GM12864 (cell line): Measurements from ENCODE around the gene PITHD1.
A peak's percentile ranks its signal among the peaks of the same experiment; 100 is the strongest.

ENCODE experiments used
- DNase-seq: peaks from one replicate; pipeline ENCODE4 v3.0.0-alpha.2; 2011; ENCODE audit warnings: low read depth
- H3K4me3 ChIP-seq: 2 replicates; pipeline ENCODE4 v1.5.1; 2011; ENCODE audit warnings: mild to moderate bottlenecking, low read depth, low read length, control low read depth
- TF ChIP-seq, protein P1 (sequence below): IDR thresholded peaks from 2 replicates; pipeline ENCODE4 v1.5.1; 2011; ENCODE audit warnings: low read depth, mild to moderate bottlenecking, moderate library complexity, low read length, control low read depth, inconsistent platforms; ENCODE audit errors: missing control alignments

PITHD1 gene

DNA sequence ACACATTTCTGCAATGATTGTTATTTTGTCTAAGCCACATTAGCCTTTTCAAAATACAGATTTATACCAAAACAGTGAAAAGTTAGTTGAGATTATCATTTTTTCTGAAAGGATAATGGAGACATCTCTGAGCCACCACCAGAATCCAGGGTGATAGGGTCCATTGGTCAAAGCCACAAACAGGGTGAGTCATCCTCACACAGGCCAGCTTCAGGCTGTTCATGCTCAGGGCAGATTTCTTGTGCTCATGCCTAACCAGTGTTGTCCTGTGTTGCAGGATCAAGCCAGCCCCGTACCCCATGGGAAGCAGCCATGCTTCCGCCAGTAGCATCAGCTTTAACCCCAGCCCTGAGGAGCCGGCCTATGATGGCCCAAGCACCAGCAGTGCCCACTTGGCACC lies 21.5 kb upstream of the PITHD1 start:
- TF ChIP-seq, protein P1, sequence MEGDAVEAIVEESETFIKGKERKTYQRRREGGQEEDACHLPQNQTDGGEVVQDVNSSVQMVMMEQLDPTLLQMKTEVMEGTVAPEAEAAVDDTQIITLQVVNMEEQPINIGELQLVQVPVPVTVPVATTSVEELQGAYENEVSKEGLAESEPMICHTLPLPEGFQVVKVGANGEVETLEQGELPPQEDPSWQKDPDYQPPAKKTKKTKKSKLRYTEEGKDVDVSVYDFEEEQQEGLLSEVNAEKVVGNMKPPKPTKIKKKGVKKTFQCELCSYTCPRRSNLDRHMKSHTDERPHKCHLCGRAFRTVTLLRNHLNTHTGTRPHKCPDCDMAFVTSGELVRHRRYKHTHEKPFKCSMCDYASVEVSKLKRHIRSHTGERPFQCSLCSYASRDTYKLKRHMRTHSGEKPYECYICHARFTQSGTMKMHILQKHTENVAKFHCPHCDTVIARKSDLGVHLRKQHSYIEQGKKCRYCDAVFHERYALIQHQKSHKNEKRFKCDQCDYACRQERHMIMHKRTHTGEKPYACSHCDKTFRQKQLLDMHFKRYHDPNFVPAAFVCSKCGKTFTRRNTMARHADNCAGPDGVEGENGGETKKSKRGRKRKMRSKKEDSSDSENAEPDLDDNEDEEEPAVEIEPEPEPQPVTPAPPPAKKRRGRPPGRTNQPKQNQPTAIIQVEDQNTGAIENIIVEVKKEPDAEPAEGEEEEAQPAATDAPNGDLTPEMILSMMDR: no peak
- H3K4me3 ChIP-seq: no peak overlapping the region
- DNase-seq: no peak

DNA sequence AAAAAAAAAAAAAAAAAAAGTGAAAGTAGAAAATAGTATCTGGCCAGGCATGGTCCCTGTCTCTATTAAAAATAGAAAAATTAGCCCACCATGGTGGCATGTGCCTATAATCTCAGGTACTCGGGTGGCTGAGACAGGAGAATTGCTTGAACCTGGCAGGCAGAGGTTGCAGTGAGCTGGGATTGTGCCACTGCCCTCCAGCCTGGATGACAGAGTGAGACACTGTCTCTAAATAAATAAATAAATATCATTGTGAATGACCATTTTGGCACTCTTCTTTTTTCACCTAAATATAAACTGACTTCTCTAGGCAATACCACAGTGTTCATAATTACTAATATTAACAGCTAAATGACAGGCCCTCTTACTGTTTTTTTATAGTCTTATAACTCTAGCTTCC lies 20.4 kb upstream of the PITHD1 start:
- TF ChIP-seq, protein P1: no peak
- H3K4me3 ChIP-seq: no peak overlapping the region
- no peak for DNase-seq

DNA sequence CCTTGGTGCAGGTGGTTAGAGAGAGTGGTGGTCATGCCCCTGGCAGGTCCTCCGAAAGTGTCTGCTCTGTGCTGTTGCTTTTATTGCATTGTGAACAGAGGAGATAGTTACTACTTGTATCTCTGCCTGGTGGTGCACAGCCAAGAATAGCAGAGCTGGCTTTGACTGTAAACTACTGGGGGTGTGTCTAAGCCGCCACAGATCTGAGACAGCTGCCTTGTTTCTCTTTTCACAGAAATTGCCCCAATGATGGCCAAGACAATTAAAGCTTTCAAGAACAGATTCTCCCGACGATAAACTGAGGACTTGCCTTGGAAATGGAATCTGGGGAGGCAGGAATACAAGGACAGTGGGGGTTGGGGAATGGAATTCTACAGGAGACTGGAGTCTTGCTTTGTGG lies 18.9 kb upstream of the PITHD1 start:
- DNase-seq: no peak
- H3K4me3 ChIP-seq: no peak overlapping the region
- TF ChIP-seq, protein P1: no peak

DNA sequence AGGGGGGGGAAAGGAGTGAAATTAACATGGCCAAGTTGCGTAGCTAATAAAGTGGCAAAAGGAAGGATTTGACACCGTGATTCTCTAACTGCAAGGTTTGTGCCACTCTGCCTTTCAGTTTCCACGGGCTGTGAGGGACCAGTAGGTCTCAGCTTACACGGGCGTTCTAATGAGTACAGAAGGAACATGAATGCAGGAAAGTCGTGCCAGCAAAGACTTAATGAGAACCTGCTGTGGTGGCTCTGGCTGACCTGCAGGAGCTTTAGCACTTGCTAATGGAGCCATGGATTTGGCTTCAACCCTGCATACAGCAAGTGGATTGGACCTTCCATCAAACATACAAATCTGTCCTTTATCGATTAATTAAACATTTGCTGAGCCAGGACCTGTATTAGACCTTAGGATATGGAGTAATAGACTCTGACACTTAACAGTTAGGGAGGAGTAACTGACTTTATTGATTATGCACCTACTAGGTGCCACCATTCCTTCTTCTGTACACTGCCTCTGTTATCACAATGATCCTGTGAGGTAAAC lies 15.1 kb upstream of the PITHD1 start:
- H3K4me3 ChIP-seq: no peak overlapping the region
- TF ChIP-seq, protein P1: no peak
- no peak for DNase-seq

DNA sequence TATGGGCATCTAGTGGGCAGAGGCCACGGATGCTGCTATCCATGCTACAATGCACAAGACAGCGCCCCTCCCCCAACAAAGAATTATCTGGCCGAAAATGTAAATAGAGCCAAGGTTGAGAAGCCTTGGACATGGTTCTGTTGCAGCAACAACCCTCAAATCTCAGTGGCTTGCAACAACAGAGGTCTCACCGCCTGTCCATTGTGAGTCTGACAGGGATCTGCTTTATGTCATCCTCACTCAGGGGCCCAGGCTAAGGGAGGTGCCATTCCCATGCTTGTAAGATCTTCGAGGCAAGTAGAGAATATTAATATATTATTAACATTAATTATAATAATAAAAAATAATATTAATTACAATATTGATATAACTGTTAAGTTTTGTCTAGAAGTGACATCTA lies 9.5 kb upstream of the PITHD1 start:
- DNase-seq: no peak
- TF ChIP-seq, protein P1: no peak

DNA sequence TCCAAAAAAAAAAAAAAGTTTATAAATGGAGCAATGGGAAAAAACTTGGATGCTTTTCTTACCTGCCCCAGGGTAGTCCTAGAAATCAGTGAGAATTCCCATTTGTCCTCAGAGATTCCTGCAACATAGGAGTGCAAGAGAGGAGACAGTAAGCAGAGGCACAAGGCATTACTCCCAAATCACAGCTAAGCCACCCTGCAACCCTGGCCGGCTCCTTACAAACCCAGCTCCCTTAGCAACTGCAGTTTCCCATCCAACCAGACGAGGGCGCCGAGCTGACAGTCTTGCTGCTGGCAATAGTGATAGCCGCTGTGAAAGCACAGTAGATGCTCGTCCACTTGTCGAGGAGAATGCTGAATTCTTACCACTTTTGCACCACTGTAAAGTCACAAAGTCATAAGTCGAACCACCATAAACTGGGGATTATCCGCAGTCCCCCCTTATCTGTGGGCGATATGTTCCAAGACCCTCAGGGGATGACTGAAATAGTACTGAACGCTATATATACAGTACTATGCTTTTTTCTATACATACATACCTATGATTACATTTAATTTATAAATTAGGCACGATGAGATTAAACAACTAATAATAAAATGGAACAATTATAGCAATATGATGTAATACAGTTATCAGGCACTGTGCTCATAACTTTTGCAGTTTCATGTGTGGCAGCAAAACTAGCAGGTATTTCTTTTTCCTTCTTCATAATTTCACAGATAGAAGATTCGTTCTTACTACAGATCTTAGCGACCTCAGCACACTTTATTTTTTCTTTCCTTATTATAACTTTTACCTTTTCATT lies 6.0 kb upstream of the PITHD1 start:
- DNase-seq: peak; percentile 55
- TF ChIP-seq, protein P1: peak; percentile 98
- H3K4me3 ChIP-seq: no peak overlapping the region

More for the DNA sequence above, 9.5 kb upstream of the PITHD1 start:
- no peak overlapping the region for H3K4me3 ChIP-seq

DNA sequence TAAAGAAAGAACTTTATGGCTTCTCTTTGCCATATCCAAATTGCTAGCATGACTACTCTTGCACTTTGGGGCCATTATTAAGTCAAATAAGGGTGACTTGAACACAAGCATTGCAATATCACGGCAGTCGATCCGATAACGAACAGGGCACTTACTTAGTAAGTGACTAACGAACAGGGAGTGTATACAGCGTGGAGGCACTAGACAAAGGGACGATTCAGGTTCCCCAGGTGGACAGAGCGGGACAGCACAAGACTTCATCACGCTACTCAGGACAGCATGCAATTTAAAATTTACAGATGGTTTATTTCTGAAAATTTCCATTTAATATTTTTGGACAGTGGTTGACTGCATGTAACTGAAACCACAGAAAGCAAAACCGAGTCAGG lies 5.4 kb upstream of the PITHD1 start:
- H3K4me3 ChIP-seq: no peak overlapping the region
- TF ChIP-seq, protein P1: no peak
- DNase-seq: no peak
